Fibroblast of mammary gland (primary cell): ENCODE data around the gene CDH13.

Experiments used
- DNase-seq: peaks from one replicate; pipeline ENCODE4 v3.0.0-alpha.2; 2010; ENCODE audit warnings: low read depth
- H3K4me3 ChIP-seq: 2 replicates; pipeline ENCODE4 v1.5.1; 2011; ENCODE audit warnings: low read depth, mild to moderate bottlenecking, low read length, moderate library complexity; ENCODE audit not compliant: control insufficient read depth
- TF ChIP-seq, protein P1 (sequence below): conservative IDR thresholded peaks from 2 replicates; pipeline ENCODE4 v1.5.1; 2011; ENCODE audit warnings: low read depth, low read length, inconsistent platforms; ENCODE audit not compliant: control insufficient read depth, insufficient read depth

Gene CDH13

DNA sequence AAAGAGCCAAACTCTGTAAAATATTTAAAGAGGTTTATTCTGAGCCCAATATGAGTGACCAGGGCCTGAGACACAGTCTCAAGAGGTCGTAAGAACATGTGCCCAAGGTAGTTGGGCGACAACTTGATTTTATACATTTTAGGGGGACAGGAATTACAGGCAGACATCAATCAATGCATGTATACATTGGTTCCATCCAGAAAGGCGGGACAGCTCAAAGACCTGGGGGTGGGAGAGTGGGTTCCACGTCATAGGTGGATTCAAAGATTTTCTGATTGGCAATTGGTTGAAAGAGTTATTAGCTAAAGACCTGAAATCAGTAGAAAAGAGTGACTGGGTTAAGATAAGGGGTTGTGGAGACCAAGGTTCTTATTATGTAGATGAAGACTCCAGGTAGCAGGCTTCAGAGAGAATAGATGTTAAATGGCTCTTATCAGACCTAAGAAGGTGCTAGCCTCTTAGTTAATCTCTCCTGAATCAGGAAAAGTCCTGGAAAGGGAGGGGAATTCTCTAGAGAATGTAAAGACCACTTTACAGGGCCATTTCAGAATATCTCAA is 1213.4 kb downstream of the CDH13 start:
- DNase-seq, result no peak
- TF ChIP-seq, protein P1, sequence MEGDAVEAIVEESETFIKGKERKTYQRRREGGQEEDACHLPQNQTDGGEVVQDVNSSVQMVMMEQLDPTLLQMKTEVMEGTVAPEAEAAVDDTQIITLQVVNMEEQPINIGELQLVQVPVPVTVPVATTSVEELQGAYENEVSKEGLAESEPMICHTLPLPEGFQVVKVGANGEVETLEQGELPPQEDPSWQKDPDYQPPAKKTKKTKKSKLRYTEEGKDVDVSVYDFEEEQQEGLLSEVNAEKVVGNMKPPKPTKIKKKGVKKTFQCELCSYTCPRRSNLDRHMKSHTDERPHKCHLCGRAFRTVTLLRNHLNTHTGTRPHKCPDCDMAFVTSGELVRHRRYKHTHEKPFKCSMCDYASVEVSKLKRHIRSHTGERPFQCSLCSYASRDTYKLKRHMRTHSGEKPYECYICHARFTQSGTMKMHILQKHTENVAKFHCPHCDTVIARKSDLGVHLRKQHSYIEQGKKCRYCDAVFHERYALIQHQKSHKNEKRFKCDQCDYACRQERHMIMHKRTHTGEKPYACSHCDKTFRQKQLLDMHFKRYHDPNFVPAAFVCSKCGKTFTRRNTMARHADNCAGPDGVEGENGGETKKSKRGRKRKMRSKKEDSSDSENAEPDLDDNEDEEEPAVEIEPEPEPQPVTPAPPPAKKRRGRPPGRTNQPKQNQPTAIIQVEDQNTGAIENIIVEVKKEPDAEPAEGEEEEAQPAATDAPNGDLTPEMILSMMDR, result no peak
- no peak overlapping the region for H3K4me3 ChIP-seq

DNA sequence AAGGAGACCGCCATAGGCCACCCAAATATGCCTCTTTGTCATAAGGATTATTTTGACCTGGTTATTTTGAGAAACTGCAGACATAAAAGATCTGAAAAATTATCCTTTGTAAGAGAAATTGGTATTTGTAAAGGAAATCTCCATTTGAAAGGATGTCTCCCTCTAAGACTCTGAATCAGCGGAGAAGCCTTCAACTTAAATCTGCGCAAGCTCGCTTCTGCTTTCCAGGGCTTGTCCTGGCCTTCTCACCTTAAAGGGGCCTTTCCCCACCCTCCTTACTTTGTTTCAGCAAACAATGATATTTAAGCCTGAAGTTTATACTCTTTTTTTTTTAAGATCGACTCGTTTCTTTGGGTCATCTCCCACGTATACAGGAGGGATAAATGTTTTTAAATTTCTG is 1215.5 kb downstream of the CDH13 start:
- no peak overlapping the region for H3K4me3 ChIP-seq
- TF ChIP-seq, protein P1, result no peak
- DNase-seq, result no peak

DNA sequence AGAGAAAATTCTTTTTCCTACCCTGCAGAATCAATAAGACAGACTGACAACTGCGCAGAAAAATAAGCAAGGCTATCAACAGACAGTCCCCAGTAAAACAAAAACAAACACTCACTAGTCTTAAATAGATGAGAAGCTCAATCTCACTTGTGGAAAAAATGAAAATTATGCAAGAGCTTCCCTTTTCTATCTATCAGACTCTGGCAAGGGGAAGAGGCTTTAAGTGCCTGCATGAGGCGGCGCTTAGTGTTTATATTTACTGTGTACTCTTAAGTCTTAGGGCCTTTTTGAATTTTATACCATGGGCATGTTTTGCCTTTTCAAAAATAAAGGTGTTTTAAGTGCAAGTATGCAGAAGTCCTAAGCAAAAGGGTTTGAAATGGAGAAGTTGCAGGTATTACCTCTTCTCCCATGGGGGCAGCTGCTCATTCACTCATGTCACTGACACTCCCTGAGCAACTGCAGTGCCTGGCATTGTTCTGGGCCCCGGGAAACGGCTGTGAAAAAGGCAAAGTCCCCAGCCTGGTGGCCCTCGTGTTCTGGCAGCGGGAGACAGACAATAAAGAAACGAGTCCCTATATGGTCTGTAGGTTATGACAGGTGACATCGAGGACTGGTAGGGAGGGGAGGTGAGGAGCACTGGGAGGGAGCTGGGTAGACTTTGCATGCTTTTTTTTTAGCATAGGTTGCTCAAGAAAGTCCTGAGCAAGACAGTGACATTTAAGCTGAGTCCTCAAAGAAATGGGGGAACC is 1216.2 kb downstream of the CDH13 start:
- H3K4me3 ChIP-seq, result no peak overlapping the region
- DNase-seq, result no peak
- TF ChIP-seq, protein P1, result no peak

DNA sequence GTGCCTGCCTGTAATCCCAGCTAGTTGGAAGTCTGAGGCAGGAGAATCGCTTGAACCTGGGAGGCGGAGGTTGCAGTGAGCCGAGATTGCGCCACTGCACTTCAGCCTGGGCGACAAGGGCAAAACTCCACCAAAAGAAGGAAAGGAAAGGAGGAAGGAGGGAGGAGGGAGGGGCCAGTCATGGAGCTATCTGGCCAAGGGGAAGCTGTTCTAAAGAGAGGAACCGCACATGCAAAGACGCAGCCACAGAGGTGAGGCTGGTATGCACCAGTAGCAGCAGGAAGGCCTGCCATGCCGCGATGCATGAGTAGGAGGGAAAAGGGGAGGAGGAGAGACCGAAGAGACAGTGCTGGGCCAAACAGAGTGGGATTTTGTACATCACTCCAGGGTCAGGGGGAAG is 1216.9 kb downstream of the CDH13 start:
- no peak overlapping the region for H3K4me3 ChIP-seq
- TF ChIP-seq, protein P1, result no peak
- no peak for DNase-seq

DNA sequence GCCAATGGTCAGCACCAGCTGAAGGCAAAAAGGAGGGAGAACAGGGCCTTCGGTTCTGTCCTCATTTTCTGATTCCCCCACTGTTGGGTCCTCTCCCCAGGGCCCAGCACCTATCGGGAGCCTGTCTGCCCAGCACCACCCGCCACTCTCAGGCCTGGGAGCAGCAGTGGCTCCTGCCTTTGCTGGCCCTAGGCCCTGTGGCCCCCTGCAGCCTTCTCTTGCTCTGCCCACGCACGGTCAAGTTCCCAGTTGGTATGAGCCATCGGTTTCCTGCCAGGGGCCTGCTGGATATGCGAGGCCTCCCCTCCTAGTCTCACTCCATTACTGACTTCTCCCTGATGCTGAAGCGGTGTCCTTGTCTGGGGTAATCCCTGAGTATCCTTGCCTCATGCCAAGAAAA is 1218.5 kb downstream of the CDH13 start:
- H3K4me3 ChIP-seq, result no peak overlapping the region
- TF ChIP-seq, protein P1, result no peak
- DNase-seq, result no peak

DNA sequence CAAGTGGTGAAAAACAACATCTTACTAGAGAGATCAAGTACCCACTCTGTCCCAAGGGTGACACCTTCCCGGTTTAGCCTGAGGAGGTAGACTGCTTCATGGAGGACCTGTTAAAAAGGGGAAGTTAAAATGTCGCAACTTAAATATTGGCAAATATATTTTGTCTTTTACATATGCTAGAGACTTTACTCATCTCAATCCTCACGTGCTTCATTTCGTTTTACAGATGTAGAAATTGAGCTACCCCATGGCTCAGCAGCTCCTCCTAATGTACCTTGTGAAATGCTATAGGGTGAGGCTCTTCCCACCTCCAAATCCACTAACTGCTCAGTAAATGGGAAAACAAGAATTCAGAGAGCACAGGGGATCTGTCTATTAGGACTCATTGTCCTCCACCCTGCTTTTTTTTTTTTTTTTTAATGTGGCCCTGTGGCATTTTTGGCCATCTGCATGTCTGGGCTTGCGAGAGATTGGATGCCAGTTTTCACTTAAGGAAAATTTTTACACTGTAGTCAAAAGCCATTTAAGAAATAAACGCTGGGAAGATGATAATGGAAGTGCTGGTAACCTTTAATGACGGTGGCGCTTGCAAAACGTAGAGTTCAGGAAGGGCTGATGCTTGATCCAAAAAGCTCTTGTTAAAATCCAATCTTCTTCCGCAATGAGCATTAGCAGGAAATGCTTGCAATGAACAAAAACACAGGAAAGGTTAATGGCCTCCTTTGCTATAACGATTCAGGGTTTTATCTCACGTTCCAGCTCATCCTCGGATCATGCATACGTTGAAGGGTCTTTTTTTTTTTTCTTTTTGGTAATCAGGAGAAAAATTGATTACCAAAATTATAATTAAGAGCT is 1220.8 kb downstream of the CDH13 start:
- TF ChIP-seq, protein P1, result no peak
- DNase-seq, result no peak
- no peak overlapping the region for H3K4me3 ChIP-seq
